ENCODE data around the gene MMP23B.
A peak's percentile ranks its signal among the peaks of the same experiment; 100 is the strongest.
"Not testable (repeated sequence)": the region's sequence is repeated elsewhere in the genome, so short reads cannot be mapped to it uniquely, and the experiment has no call there.

The MMP23B gene

GRCh38 chr1:1631782-1632420, at the start of gene MMP23B:
Gene MMP23B (plus strand): TSS chr1:1632173. CDS start chr1:1632219, 46 bp downstream.
- Mint-ChIP-seq H3K4me3 (peak within 1 kb of the TSS; percentile 31), H3K36me3 (ENCODE audit: low read depth) (peaks cover 9% of the 10 kb centered on the region), H3K4me1 (ENCODE audit: low read depth) (peaks cover 4% of the 10 kb centered on the region), H3K9me3 (no peaks in the 10 kb centered on the region), H3K27ac (peak within 1 kb of the TSS; percentile 77), H3K27me3 (peaks cover 5% of the 10 kb centered on the region)
- DNase-seq = peak; percentile 48

GRCh38 chr1:1582585-1583346, 49.2 kb upstream of the MMP23B start:
- Mint-ChIP-seq H3K36me3 (ENCODE audit: low read depth) (no peaks in the 10 kb centered on the region), H3K4me1 (ENCODE audit: low read depth) (peaks cover 5% of the 10 kb centered on the region), H3K27me3 (peaks cover 15% of the 10 kb centered on the region), H3K27ac (no peak overlapping the region), H3K4me3 (no peak overlapping the region), H3K9me3 (no peaks in the 10 kb centered on the region)
- DNase-seq = no peak

GRCh38 chr1:1583347-1584010, 48.5 kb upstream of the MMP23B start:
- no peaks in the 10 kb centered on the region for H3K9me3 Mint-ChIP-seq
- H3K4me3 Mint-ChIP-seq = no peak overlapping the region
- DNase-seq = no peak
- peaks cover 16% of the 10 kb centered on the region for H3K27me3 Mint-ChIP-seq
- H3K27ac Mint-ChIP-seq = no peak overlapping the region
- no peaks in the 10 kb centered on the region for H3K36me3 Mint-ChIP-seq (ENCODE audit: low read depth)
- H3K4me1 Mint-ChIP-seq (ENCODE audit: low read depth) = peaks cover 5% of the 10 kb centered on the region

- H3K27ac Mint-ChIP-seq = no peak overlapping the region
- no peaks in the 10 kb centered on the region for H3K36me3 Mint-ChIP-seq (ENCODE audit: low read depth)
- H3K27me3 Mint-ChIP-seq = peaks cover 5% of the 10 kb centered on the region
- no peak for DNase-seq
- no peaks in the 10 kb centered on the region for H3K9me3 Mint-ChIP-seq
- no peak overlapping the region for H3K4me3 Mint-ChIP-seq
- no peaks in the 10 kb centered on the region for H3K4me1 Mint-ChIP-seq (ENCODE audit: low read depth)
These were observed 40.5 kb upstream of the MMP23B start for GRCh38 chr1:1591452-1591851.

GRCh38 chr1:1593834-1594601, 38.0 kb upstream of the MMP23B start:
- DNase-seq = no peak
- Mint-ChIP-seq H3K4me3 (no peak overlapping the region), H3K9me3 (no peaks in the 10 kb centered on the region), H3K4me1 (ENCODE audit: low read depth) (peaks cover 9% of the 10 kb centered on the region), H3K36me3 (ENCODE audit: low read depth) (no peaks in the 10 kb centered on the region), H3K27me3 (peaks cover 8% of the 10 kb centered on the region), H3K27ac (no peak overlapping the region)

- no peak overlapping the region for H3K4me3 Mint-ChIP-seq
- DNase-seq = no peak
- no peak overlapping the region for H3K27ac Mint-ChIP-seq
- no peaks in the 10 kb centered on the region for H3K36me3 Mint-ChIP-seq (ENCODE audit: low read depth)
- no peaks in the 10 kb centered on the region for H3K9me3 Mint-ChIP-seq
- H3K27me3 Mint-ChIP-seq = peaks cover 10% of the 10 kb centered on the region
- peaks cover 12% of the 10 kb centered on the region for H3K4me1 Mint-ChIP-seq (ENCODE audit: low read depth)
These were observed 37.2 kb upstream of the MMP23B start for GRCh38 chr1:1594602-1595260.

GRCh38 chr1:1595341-1595740, 36.6 kb upstream of the MMP23B start:
- not testable (repeated sequence) for H3K9me3 Mint-ChIP-seq; H3K27ac Mint-ChIP-seq; H3K36me3 Mint-ChIP-seq (ENCODE audit: low read depth); H3K27me3 Mint-ChIP-seq; DNase-seq; H3K4me3 Mint-ChIP-seq
- peaks cover 12% of the 10 kb centered on the region for H3K4me1 Mint-ChIP-seq (ENCODE audit: low read depth)

- Mint-ChIP-seq H3K4me1 (ENCODE audit: low read depth) (peaks cover 14% of the 10 kb centered on the region), H3K36me3 (ENCODE audit: low read depth) (no peaks in the 10 kb centered on the region), H3K9me3 (no peaks in the 10 kb centered on the region), H3K27me3 (peaks cover 10% of the 10 kb centered on the region), H3K4me3 (no peak overlapping the region), H3K27ac (no peak overlapping the region)
- no peak for DNase-seq
These were observed 35.3 kb upstream of the MMP23B start for GRCh38 chr1:1596493-1597274.

- H3K27me3 Mint-ChIP-seq = peaks cover 10% of the 10 kb centered on the region
- no peaks in the 10 kb centered on the region for H3K9me3 Mint-ChIP-seq
- H3K36me3 Mint-ChIP-seq (ENCODE audit: low read depth) = no peaks in the 10 kb centered on the region
- H3K4me1 Mint-ChIP-seq (ENCODE audit: low read depth) = peaks cover 14% of the 10 kb centered on the region
- DNase-seq = no peak
- peak overlapping the region; percentile 21 for H3K4me3 Mint-ChIP-seq
- no peak overlapping the region for H3K27ac Mint-ChIP-seq
These were observed 34.6 kb upstream of the MMP23B start for GRCh38 chr1:1597275-1597930.

- Mint-ChIP-seq H3K4me3 (peak overlapping the region; percentile 66), H3K4me1 (ENCODE audit: low read depth) (peaks cover 14% of the 10 kb centered on the region), H3K27ac (no peak overlapping the region), H3K27me3 (peaks cover 10% of the 10 kb centered on the region), H3K36me3 (ENCODE audit: low read depth) (no peaks in the 10 kb centered on the region), H3K9me3 (no peaks in the 10 kb centered on the region)
- no peak for DNase-seq
These were observed 33.8 kb upstream of the MMP23B start for GRCh38 chr1:1598051-1598719.

GRCh38 chr1:1598720-1599029, 33.3 kb upstream of the MMP23B start:
- Mint-ChIP-seq H3K36me3 (ENCODE audit: low read depth) (no peaks in the 10 kb centered on the region), H3K4me1 (ENCODE audit: low read depth) (peaks cover 14% of the 10 kb centered on the region), H3K4me3 (peak overlapping the region; percentile 66), H3K27ac (no peak overlapping the region), H3K27me3 (peaks cover 10% of the 10 kb centered on the region), H3K9me3 (no peaks in the 10 kb centered on the region)
- no peak for DNase-seq

- H3K36me3 Mint-ChIP-seq (ENCODE audit: low read depth) = no peaks in the 10 kb centered on the region
- DNase-seq = peak; percentile 64
- no peaks in the 10 kb centered on the region for H3K9me3 Mint-ChIP-seq
- peaks cover 14% of the 10 kb centered on the region for H3K4me1 Mint-ChIP-seq (ENCODE audit: low read depth)
- peak overlapping the region; percentile 66 for H3K4me3 Mint-ChIP-seq
- H3K27ac Mint-ChIP-seq = no peak overlapping the region
- peaks cover 10% of the 10 kb centered on the region for H3K27me3 Mint-ChIP-seq
These were observed 32.7 kb upstream of the MMP23B start for GRCh38 chr1:1599030-1599934.
